A549 (cell line): ENCODE measurements around the gene UBE2E2. TPM values are rescaled to one million over a fixed set of nuclear protein-coding genes. Genes with fewer than 3 reads are reported as not detected.

Experiments used
- ATAC-seq, 2 experiments: fragments of 200-7000 bp in 1 of 2; fragments of >200 bp in 1 of 2; cut with Nextera tagmentation in 1 of 2; cut with Tn5 transposase in 1 of 2; 3 replicates each; pipeline versions ENCODE4 v1.8.0 to v1.9.1; 2018 to 2020; ENCODE audit warnings: mild to moderate bottlenecking in 1 of 2, moderate library complexity in 1 of 2
- CTCF ChIA-PET: fragments of 300-600 bp; sonication (Branson Sonifier 250); formaldehyde crosslinking; extraction: SDS; loops from one replicate; lab custom pipeline; 2021; ENCODE audit warnings: antibody characterized with exemption, inconsistent platforms; lab: Yijun Ruan, JAX
- POLR2A ChIA-PET: fragments of 350-600 bp; formaldehyde crosslinking; extraction: SDS; loops from one replicate; lab custom pipeline; 2021; ENCODE audit warnings: antibody characterized with exemption, inconsistent platforms; lab: Yijun Ruan, JAX
- DNase-seq, 2 experiments: peaks; one replicate each; pipeline versions ENCODE4 v3.0.0 to v3.0.0-alpha.2; 2011 to 2016; ENCODE audit warnings: low read depth in 1 of 2, low spot score in 1 of 2
- FAIRE-seq: peaks from 2 replicates; lab custom pipeline; 2011; peaks lifted over from hg19 to GRCh38; lab: Jason Lieb, UNC
- H3K27ac ChIP-seq, 2 experiments: fragments of >200 bp; sonication (Bioruptor Twin); formaldehyde crosslinking; 3 replicates each; pipeline ENCODE4 v1.5.1; 2016 to 2017
- H3K4me1 ChIP-seq: fragments of >200 bp; sonication (Bioruptor Twin); formaldehyde crosslinking; 3 replicates; pipeline ENCODE4 v1.6.1; 2016
- H3K4me2 ChIP-seq: fragments of >200 bp; sonication (Bioruptor Twin); formaldehyde crosslinking; 3 replicates; pipeline ENCODE4 v1.6.1; 2016
- H3K4me3 ChIP-seq: fragments of >200 bp; sonication (Bioruptor Twin); formaldehyde crosslinking; 3 replicates; pipeline ENCODE4 v1.5.1; 2016
- H3K9me3 ChIP-seq: fragments of >200 bp; sonication (Bioruptor Twin); formaldehyde crosslinking; 3 replicates; pipeline ENCODE4 v1.6.1; 2016
- BHLHE40 ChIP-seq: IDR thresholded peaks from 2 replicates; pipeline ENCODE4 v1.6.1; 2012; ENCODE audit warnings: low read depth, low read length, inconsistent platforms
- CTCF ChIP-seq: fragments of >200 bp; sonication (Bioruptor Twin); formaldehyde crosslinking; IDR thresholded peaks from 3 replicates; pipeline ENCODE4 v1.5.1; 2016
- E2F6 ChIP-seq: IDR thresholded peaks from 2 replicates; pipeline ENCODE4 v1.6.1; 2012; ENCODE audit warnings: low read depth, borderline replicate concordance
- ELK1 ChIP-seq: fragments of 150-350 bp; IDR thresholded peaks from 2 replicates; pipeline ENCODE4 v1.6.1; 2014; ENCODE audit warnings: low read depth, mild to moderate bottlenecking, low read length
- ESRRA ChIP-seq: fragments of 150-350 bp; IDR thresholded peaks from 2 replicates; pipeline ENCODE4 v1.6.1; 2014; ENCODE audit warnings: mild to moderate bottlenecking, low read length, borderline replicate concordance
- FOSB ChIP-seq: fragments of 250-450 bp; sonication (Bioruptor Pico); IDR thresholded peaks from 2 replicates; pipeline ENCODE4 v1.5.0; 2020; ENCODE audit warnings: mild to moderate bottlenecking, moderate library complexity
- FOSL2 ChIP-seq, 2 experiments: fragments of 450-650 bp in 1 of 2; fragments of >200 bp in 1 of 2; sonication (Bioruptor Twin) in 1 of 2; formaldehyde crosslinking; IDR thresholded peaks; 2 replicates each; pipeline versions ENCODE4 v1.5.0 to v1.6.1; 2016 to 2020; ENCODE audit warnings: mild to moderate bottlenecking in 1 of 2, moderate library complexity in 1 of 2
- HES2 ChIP-seq: fragments of >200 bp; sonication (Bioruptor Twin); formaldehyde crosslinking; IDR thresholded peaks from 2 replicates; pipeline ENCODE4 v1.6.1; 2016
- HMGXB4 ChIP-seq: fragments of 250-450 bp; sonication (Bioruptor Pico); IDR thresholded peaks from 2 replicates; pipeline ENCODE4 v1.5.0; 2021; ENCODE audit warnings: mild to moderate bottlenecking, moderate library complexity, borderline replicate concordance
- KDM1A ChIP-seq: fragments of 200-600 bp; sonication (generic); IDR thresholded peaks from 2 replicates; pipeline ENCODE4 v1.6.1; 2016; ENCODE audit warnings: low read depth, mild to moderate bottlenecking
- KDM5A ChIP-seq: fragments of 200-600 bp; sonication (generic); IDR thresholded peaks from 2 replicates; pipeline ENCODE4 v1.6.1; 2016; ENCODE audit warnings: antibody characterized with exemption, mild to moderate bottlenecking
- MAZ ChIP-seq: fragments of 150-350 bp; IDR thresholded peaks from 2 replicates; pipeline ENCODE4 v1.6.1; 2014; ENCODE audit warnings: antibody characterized with exemption, low read depth, low read length, borderline replicate concordance
- POLR2A ChIP-seq: IDR thresholded peaks from 2 replicates; pipeline ENCODE4 v1.6.1; 2012; ENCODE audit warnings: mild to moderate bottlenecking, low read length
- POLR2AphosphoS2 ChIP-seq: conservative IDR thresholded peaks from 2 replicates; pipeline ENCODE4 v1.6.1; 2012; ENCODE audit warnings: low read length, improper control_type of control experiment, inconsistent platforms
- RNF2 ChIP-seq: fragments of 200-600 bp; sonication (generic); IDR thresholded peaks from 2 replicates; pipeline ENCODE4 v1.6.1; 2016; ENCODE audit warnings: low read depth, mild to moderate bottlenecking, antibody characterized with exemption, moderate library complexity, borderline replicate concordance
- SMC3 ChIP-seq: fragments of >200 bp; sonication (Bioruptor Twin); formaldehyde crosslinking; IDR thresholded peaks from 3 replicates; pipeline ENCODE4 v1.6.1; 2018; ENCODE audit warnings: inconsistent platforms
- TP53 ChIP-seq: fragments of 250-450 bp; sonication (Bioruptor Pico); IDR thresholded peaks from 2 replicates; pipeline ENCODE4 v1.5.0; 2021; ENCODE audit warnings: mild to moderate bottlenecking, moderate library complexity
- ZNF302 ChIP-seq: fragments of 250-450 bp; sonication (Bioruptor Pico); IDR thresholded peaks from 2 replicates; pipeline ENCODE4 v1.9.0; 2021; ENCODE audit warnings: inconsistent platforms, mild to moderate bottlenecking, moderate library complexity
- WGBS: methylation state at CpG from one replicate; pipeline ENCODE4 v1.1.6; 2017; ENCODE audit errors: missing lambda C conversion rate; 5-methylcytosine and 5-hydroxymethylcytosine counted together
- polyA plus RNA-seq, 4 experiments: library from polyadenylated mRNA; depleted of rRNA in 3 of 4; stranded (reverse); fragments of >200 nt; fragmentation: RNase III in 1 of 4; extraction: RNeasy Plus Mini Kit Qiagen cat#74134 plus additional on column Dnase treatment in 1 of 4; gene quantifications; 2 replicates in 3 of 4; 3 replicates in 1 of 4; pipeline ENCODE4 v1.2.3, GENCODE V29; 2011 to 2017

Gene UBE2E2
- polyA plus RNA-seq, 2 of the 4 experiments (the other 2 are of a cell fraction), result 28.3 to 56.1 TPM

GRCh38 chr3:23396746-23397145, 193.6 kb downstream of the UBE2E2 start:
- Histone ChIP-seq H3K4me1 (no peaks in the 10 kb centered on the region), H3K27ac (no peak overlapping the region), H3K4me2 (no peak overlapping the region), H3K9me3 (no peaks in the 10 kb centered on the region), H3K4me3 (no peak overlapping the region)
- FAIRE-seq (no peak), DNase-seq (no peak), ATAC-seq (no peak)
- POLR2A ChIA-PET, result interaction anchor here (0.5 kb wide), 1 partner anchor 8 kb away, joined by 3 read pairs; no protein-coding TSS in a partner anchor
- 73% methylated on average over 3 of the region's 3 CpGs for WGBS
- no peak for TF ChIP-seq ZNF302 (CRISPR knock-in tag)
- no peak for TF ChIP-seq BHLHE40
- TF ChIP-seq KDM1A, result no peak
- TF ChIP-seq HMGXB4 (CRISPR knock-in tag), result no peak
- no peak for TF ChIP-seq ELK1
- TF ChIP-seq FOSB (CRISPR knock-in tag), result no peak
- TF ChIP-seq POLR2A, result no peak
- no peak for TF ChIP-seq CTCF
- no peak for TF ChIP-seq HES2
- TF ChIP-seq MAZ, result no peak
- TF ChIP-seq FOSL2 (IDR thresholded peaks at IDR 0.05), result no peak
- no peak for TF ChIP-seq FOSL2 (CRISPR knock-in tag; IDR thresholded peaks at IDR 0.05)
- no peak for TF ChIP-seq SMC3
- CTCF ChIA-PET, result no interaction called here

- WGBS, result 97% methylated on average over 1 of the region's 1 CpG
- ChIA-PET POLR2A (no interaction called here), CTCF (no interaction called here)
- no peak overlapping the region for H3K27ac ChIP-seq
- ATAC-seq, result no peak
- H3K4me2 ChIP-seq, result no peak overlapping the region
- no peak for DNase-seq
- no peak overlapping the region for H3K4me3 ChIP-seq
- no peaks in the 10 kb centered on the region for H3K9me3 ChIP-seq
- TF ChIP-seq ESRRA (no peak), HMGXB4 (CRISPR knock-in tag) (no peak), RNF2 (no peak), KDM5A (no peak), FOSL2 (IDR thresholded peaks at IDR 0.05) (no peak), FOSL2 (CRISPR knock-in tag; IDR thresholded peaks at IDR 0.05) (no peak), POLR2AphosphoS2 (no peak), TP53 (CRISPR knock-in tag) (no peak), E2F6 (no peak), SMC3 (no peak)
- no peak for FAIRE-seq
- H3K4me1 ChIP-seq, result peaks cover 5% of the 10 kb centered on the region
Observed at GRCh38 chr3:23399221-23399620, 196.1 kb downstream of the UBE2E2 start.
